Left renal cortex interstitium (tissue), 4 donors: ENCODE data around the gene MAML2. TPM values are rescaled to one million over a fixed set of nuclear protein-coding genes. Genes with fewer than 3 reads are reported as not detected.

ENCODE experiments used
- DNase-seq, 4 donors: peaks; one replicate each; pipeline ENCODE4 v3.0.0-alpha.2; 2013; ENCODE audit warnings: low read depth in 4 of 4, low spot score in 2 of 4, missing footprints in 1 of 4
- polyA plus RNA-seq, 4 donors: library from polyadenylated mRNA; unstranded; fragments of 120-200 nt; gene quantifications; one replicate each; pipeline ENCODE4 v1.2.1, GENCODE V29; 2013; ENCODE audit not compliant: insufficient read length in 4 of 4

The MAML2 gene
- polyA plus RNA-seq, 4 donors = 27.5 to 31.0 (median 29.7) TPM

- no peak for DNase-seq
Measured at GRCh38 chr11:96167203-96167758, 175.7 kb downstream of the MAML2 start.

- no peak for DNase-seq
Measured at GRCh38 chr11:96162816-96163499, 180.0 kb downstream of the MAML2 start.

- DNase-seq = peak in 1 of 4 donors; percentile 55
Measured at GRCh38 chr11:96161307-96162089, 181.5 kb downstream of the MAML2 start.

- no peak for DNase-seq
Measured at GRCh38 chr11:96160732-96161306, 182.2 kb downstream of the MAML2 start.

GRCh38 chr11:96159968-96160367, 183.0 kb downstream of the MAML2 start:
- no peak for DNase-seq

GRCh38 chr11:96158126-96158525, 184.9 kb downstream of the MAML2 start:
- no peak for DNase-seq

GRCh38 chr11:96157517-96157873, 185.5 kb downstream of the MAML2 start:
- no peak for DNase-seq

GRCh38 chr11:96156379-96156722, 186.6 kb downstream of the MAML2 start:
- no peak for DNase-seq

- peak in 1 of 4 donors; percentile 78 for DNase-seq
Measured at GRCh38 chr11:96155627-96156378, 187.2 kb downstream of the MAML2 start.

GRCh38 chr11:96154802-96155520, 188.0 kb downstream of the MAML2 start:
- no peak for DNase-seq

GRCh38 chr11:96152623-96153022, 190.4 kb downstream of the MAML2 start:
- no peak for DNase-seq

- DNase-seq = no peak
Measured at GRCh38 chr11:96151501-96151900, 191.5 kb downstream of the MAML2 start.

GRCh38 chr11:96150609-96151008, 192.4 kb downstream of the MAML2 start:
- DNase-seq = no peak

GRCh38 chr11:96149743-96150555, 193.0 kb downstream of the MAML2 start:
- DNase-seq = no peak

- no peak for DNase-seq
Measured at GRCh38 chr11:96147906-96148486, 195.0 kb downstream of the MAML2 start.

- DNase-seq = no peak
Measured at GRCh38 chr11:96147186-96147585, 195.8 kb downstream of the MAML2 start.

- no peak for DNase-seq
Measured at GRCh38 chr11:96146765-96147164, 196.2 kb downstream of the MAML2 start.

- DNase-seq = no peak
Measured at GRCh38 chr11:96145163-96145585, 197.8 kb downstream of the MAML2 start.

- DNase-seq = no peak
Measured at GRCh38 chr11:96144553-96144952, 198.4 kb downstream of the MAML2 start.
